Heart right ventricle (tissue), 16 donors: ENCODE measurements around the gene ADGRG6. TPM values are rescaled to one million over a fixed set of nuclear protein-coding genes. Genes with fewer than 3 reads are reported as not detected.

ENCODE experiments used
- ATAC-seq, 8 donors: fragments of 200-7000 bp; cut with Tn5 transposase; one replicate each; pipeline ENCODE4 v1.9.1; 2020; ENCODE audit warnings: mild to moderate bottlenecking in 8 of 8, moderate library complexity in 8 of 8, moderate number of reproducible peaks in 1 of 8
- DNase-seq, 2 donors: peaks; one replicate each; pipeline ENCODE4 v3.0.0-alpha.2; 2020
- H3K27ac ChIP-seq, 10 donors: fragments of 200-600 bp; sonication (generic) in 2 of 10; one replicate each; pipeline versions ENCODE4 v1.5.0 to v1.8.0; 2020 to 2022; ENCODE audit warnings: mild to moderate bottlenecking in 3 of 10
- H3K27me3 ChIP-seq, 7 donors: fragments of 200-600 bp; one replicate each; pipeline ENCODE4 v1.8.0; 2021 to 2022; ENCODE audit warnings: mild to moderate bottlenecking in 2 of 7
- H3K36me3 ChIP-seq, 9 donors: fragments of 200-600 bp; sonication (generic) in 1 of 9; one replicate each; pipeline versions ENCODE4 v1.5.0 to v1.8.0; 2020 to 2022; ENCODE audit warnings: mild to moderate bottlenecking in 2 of 9
- H3K4me1 ChIP-seq, 9 donors: fragments of 200-600 bp; sonication (generic) in 1 of 9; one replicate each; pipeline versions ENCODE4 v1.5.0 to v1.8.0; 2020 to 2022; ENCODE audit warnings: mild to moderate bottlenecking in 4 of 9
- H3K4me3 ChIP-seq, 10 donors: fragments of 200-600 bp; sonication (generic) in 2 of 10; one replicate each; pipeline versions ENCODE4 v1.5.0 to v1.8.0; 2020 to 2022; ENCODE audit warnings: mild to moderate bottlenecking in 7 of 10, moderate library complexity in 2 of 10
- H3K9me3 ChIP-seq, 11 donors: fragments of 200-600 bp in 10 of 11; sonication (generic) in 2 of 11; one replicate each; pipeline versions ENCODE4 v1.5.0 to v1.8.0; 2013 to 2022; ENCODE audit warnings: mild to moderate bottlenecking in 2 of 11, control low read depth in 1 of 11, moderate library complexity in 1 of 11
- CTCF ChIP-seq, 9 donors: fragments of 200-600 bp; sonication (generic) in 2 of 9; IDR thresholded peaks; one replicate each; pipeline versions ENCODE4 v1.5.0 to v1.8.0; 2021 to 2022; ENCODE audit warnings: antibody characterized with exemption in 9 of 9, mild to moderate bottlenecking in 5 of 9, moderate library complexity in 1 of 9
- WGBS, 2 donors: extraction: QIAGEN DNeasy Blood & Tissue Kit; methylation state at CpG; one replicate each; pipeline ENCODE4 v1.1.7; 2013; ENCODE audit warnings: inconsistent platforms in 1 of 2; 5-methylcytosine and 5-hydroxymethylcytosine counted together
- intact Hi-C, 10 donors: fragments of 100-400 bp; cut with DNase I; formaldehyde crosslinking; loops; one replicate each; pipeline versions ENCODE4 v1.11.1 to v1.14.2; 2022
- polyA plus RNA-seq, 2 donors: library from polyadenylated mRNA; stranded (reverse); fragments of 200-250 nt; gene quantifications; one replicate each; pipeline ENCODE4 v1.2.3, GENCODE V29; 2013
- total RNA-seq, 10 donors: library from RNA; stranded (reverse); fragmentation: NEBNext Ultra II Directional in 3 of 10; extraction: Animal tissue kit (Norgen Biotek cat#: 25700) in 3 of 10; gene quantifications; one replicate each; pipeline versions ENCODE4 v1.2.1 to v1.2.4, GENCODE V29; 2021 to 2023
- donor health status: Arrhythmogenic right ventricular cardiomyopathy.
- donor health status: ischemic (EF 13 %, LVEDD 7.1; RV severe dilation, severe dysfunction).
- donor health status: healthy with polysubstance abuse.
- donor health status: DM: no; HTN: yes; CAD: no.
- donor health status: DM: no; HTN: no; CAD: no.
- donor health status: ischemic (EF 25% LVEDD 6.9; RV normal size, moderate dysfunction).
- donor health status: ischemic (EF 25% LVEDD 5.7; RV mildly dilated, moderate dysfunction).
- donor health status: healthy.
- donor health status: DM: yes; HTN: yes; CAD: no.
- donor health status: Ischemic cardiomyopathy.
- donor health status: ischemic (EF 35%, LVEDD 5.7; RV mildly dilated, moderate dysfunction).
- donor health status: nonischemic (EF 11% LVEDD 7.7; RV severe dilation, severe dysfunction).
- donor health status: DM: yes; HTN: yes; CAD: no.
- donor health status: PGD.
- donor health status: ischemic (EF 29% LVEDD 5.4; RV normal size, mild dysfunction).
- donor health status: nonischemic (EF 23%, LVEDD 6.1; RV moderate dilation, normal function).

ADGRG6 gene
- total and polyA plus RNA-seq, 12 donors: 0.93 to 5.9 (median 3.1) TPM

DNA sequence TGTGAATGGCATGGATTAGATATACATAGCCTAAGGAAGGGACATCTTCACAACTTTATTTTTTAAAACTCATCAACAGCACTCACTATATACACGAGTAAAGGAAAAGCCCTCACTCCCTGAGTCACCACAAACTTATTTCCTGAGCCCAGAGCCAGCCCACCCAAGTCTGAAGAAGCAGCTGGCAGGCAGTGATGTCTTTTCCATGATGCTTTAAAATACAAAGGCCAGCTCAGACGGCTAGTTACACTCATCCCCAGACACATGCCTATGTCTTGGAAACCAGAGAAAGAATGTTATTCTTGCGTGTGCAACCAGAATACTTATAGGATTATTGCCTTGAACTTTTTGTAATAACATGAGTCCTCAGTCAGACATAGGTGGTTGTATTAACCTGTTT, 114.4 kb downstream of the ADGRG6 start:
- Histone ChIP-seq H3K4me3 (no peak overlapping the region), H3K27ac (no peak overlapping the region), H3K9me3 (no peaks in the 10 kb centered on the region), H3K4me1 (peaks cover 0 to 4% (median 0%) of the 10 kb centered on the region in 9 donors), H3K27me3 (no peaks in the 10 kb centered on the region), H3K36me3 (no peaks in the 10 kb centered on the region)
- intact Hi-C loops: no loop called here
- TF ChIP-seq CTCF (IDR thresholded peaks at IDR 0.05): no peak
- no peak for DNase-seq
- 40 to 47% methylated on average over 3 of the region's 3 CpGs for whole genome bisulfite sequencing, 2 donors
- peak in 3 of 8 donors; percentile 14 to 56 (median 34) for ATAC-seq

GRCh38 chr6:142416686-142417085, 114.9 kb downstream of the ADGRG6 start:
- ATAC-seq: no peak
- no peaks in the 10 kb centered on the region for H3K27me3 ChIP-seq
- DNase-seq: no peak
- no peak for TF ChIP-seq CTCF (IDR thresholded peaks at IDR 0.05)
- intact Hi-C loops: no loop called here
- no peak overlapping the region for H3K27ac ChIP-seq
- H3K4me3 ChIP-seq: no peak overlapping the region
- H3K4me1 ChIP-seq: peaks cover 0 to 4% (median 0%) of the 10 kb centered on the region in 9 donors
- no peaks in the 10 kb centered on the region for H3K36me3 ChIP-seq
- H3K9me3 ChIP-seq: no peaks in the 10 kb centered on the region

- no peak for TF ChIP-seq CTCF (IDR thresholded peaks at IDR 0.05)
- Histone ChIP-seq H3K36me3 (no peaks in the 10 kb centered on the region), H3K9me3 (no peaks in the 10 kb centered on the region), H3K4me3 (no peak overlapping the region), H3K27ac (no peak overlapping the region), H3K4me1 (peaks cover 0 to 4% (median 0%) of the 10 kb centered on the region in 9 donors), H3K27me3 (no peaks in the 10 kb centered on the region)
- no peak for ATAC-seq
- no peak for DNase-seq
- intact Hi-C loops: no loop called here
- WGBS, 2 donors: 87 to 94% methylated on average over 1 of the region's 1 CpG
Observed at GRCh38 chr6:142417331-142417750, 115.5 kb downstream of the ADGRG6 start.

DNA sequence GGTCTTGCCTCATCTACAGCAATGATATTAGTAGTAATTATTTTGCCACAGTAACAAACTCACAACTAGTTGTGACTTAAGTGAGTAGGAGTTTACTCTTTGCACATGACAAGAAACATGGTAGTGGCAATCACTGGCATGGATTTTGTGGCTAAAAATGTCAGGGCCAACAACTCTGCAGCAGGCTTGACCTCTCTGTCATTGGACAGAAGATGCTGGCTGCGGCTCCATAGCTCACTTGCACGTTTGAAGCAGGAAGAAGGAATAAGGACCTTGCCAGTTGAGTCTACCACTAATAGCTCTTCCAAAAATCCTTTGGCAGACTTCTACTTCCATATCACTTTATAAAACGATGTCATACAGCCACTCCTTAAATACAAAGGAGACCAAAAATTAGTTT, 117.3 kb downstream of the ADGRG6 start:
- Histone ChIP-seq H3K27ac (no peak overlapping the region), H3K4me3 (no peak overlapping the region), H3K9me3 (no peaks in the 10 kb centered on the region), H3K4me1 (peaks cover 0 to 4% (median 0%) of the 10 kb centered on the region in 9 donors), H3K27me3 (no peaks in the 10 kb centered on the region), H3K36me3 (no peaks in the 10 kb centered on the region)
- ATAC-seq: no peak
- no peak for TF ChIP-seq CTCF (IDR thresholded peaks at IDR 0.05)
- no peak for DNase-seq
- 43 to 58% methylated on average over 3 of the region's 3 CpGs for WGBS, 2 donors
- intact Hi-C loops: no loop called here

DNA sequence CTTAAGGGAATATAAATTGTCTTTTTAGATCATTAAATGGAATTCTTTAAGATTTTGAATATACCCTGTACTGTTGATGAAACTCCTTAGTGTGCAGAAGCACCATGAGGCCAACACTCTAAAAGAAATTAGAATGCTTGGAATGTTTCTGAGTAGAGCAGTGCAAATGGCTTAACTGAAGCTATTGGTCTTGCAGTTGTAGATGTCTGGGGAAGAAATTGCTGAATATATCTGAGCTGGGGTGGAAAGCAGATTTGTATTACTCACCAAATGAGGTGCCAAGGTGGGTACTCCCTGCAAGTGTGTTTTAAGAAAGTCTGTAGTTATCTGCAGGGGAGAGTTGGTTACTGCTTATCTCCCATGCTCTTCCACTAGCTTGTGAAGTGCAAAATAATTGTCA, 119.0 kb downstream of the ADGRG6 start:
- ATAC-seq: no peak
- Histone ChIP-seq H3K27me3 (no peaks in the 10 kb centered on the region), H3K27ac (no peak overlapping the region), H3K4me3 (no peak overlapping the region), H3K36me3 (no peaks in the 10 kb centered on the region), H3K4me1 (peaks cover 0 to 4% (median 0%) of the 10 kb centered on the region in 9 donors), H3K9me3 (no peaks in the 10 kb centered on the region)
- intact Hi-C loops: no loop called here
- no peak for DNase-seq
- no peak for TF ChIP-seq CTCF (IDR thresholded peaks at IDR 0.05)
